ENCODE results near the gene RGS21.

RGS21 gene

GRCh38 chr1:192379554-192379953, 62.8 kb downstream of the RGS21 start:
- DNase-seq: no peak

- no peak for DNase-seq
Measured at GRCh38 chr1:192382758-192383157, 66.0 kb downstream of the RGS21 start.

DNA sequence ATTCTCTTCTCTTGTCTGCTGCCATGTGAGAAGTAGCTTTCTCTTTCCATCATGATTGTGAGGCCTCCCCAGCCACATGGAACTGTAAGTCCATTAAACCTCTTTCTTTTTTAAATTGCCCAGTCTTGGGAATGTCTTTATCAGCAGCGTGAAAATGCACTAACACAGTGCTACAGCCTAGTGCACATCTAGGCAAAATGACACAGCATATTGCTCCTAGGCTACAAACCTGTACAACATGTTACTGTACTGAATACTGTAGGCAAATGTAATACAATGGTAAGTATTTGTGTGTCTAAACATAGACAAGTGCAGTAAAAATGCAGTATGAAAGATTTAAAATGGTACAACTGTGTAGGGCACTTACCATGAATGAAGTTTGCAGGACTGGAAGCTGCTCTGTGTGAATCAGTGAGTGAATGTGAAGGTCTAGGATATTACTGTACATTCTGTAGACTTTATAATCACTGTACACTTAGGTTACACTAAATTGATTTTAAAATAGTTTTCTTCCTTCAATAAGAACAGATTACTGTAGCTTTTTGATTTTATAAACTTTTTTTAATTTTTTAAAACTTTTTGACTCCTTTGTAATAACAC, 69.4 kb downstream of the RGS21 start:
- no peak for DNase-seq

- no peak for DNase-seq
Measured at GRCh38 chr1:192395211-192395610, 78.4 kb downstream of the RGS21 start.

GRCh38 chr1:192395895-192396294, 79.1 kb downstream of the RGS21 start:
- no peak for DNase-seq

DNA sequence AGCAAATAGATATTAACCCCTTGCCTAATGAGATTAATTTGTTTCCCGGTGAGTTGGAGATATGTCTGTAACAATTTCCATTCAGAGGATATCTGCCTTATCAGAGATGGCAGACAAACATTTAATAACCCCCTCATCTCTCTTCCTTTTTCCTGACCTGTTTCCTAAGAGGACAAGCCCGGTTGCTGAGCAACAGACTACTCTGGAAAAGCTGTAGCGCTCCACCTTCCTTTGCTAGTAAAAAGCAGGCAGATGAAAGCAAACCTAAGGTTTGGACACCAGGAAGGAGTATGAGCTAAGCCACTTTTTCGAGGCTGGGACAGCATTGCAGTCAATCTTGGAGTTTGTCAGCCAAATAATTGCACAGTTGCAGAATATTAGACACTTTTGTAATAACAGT, 82.4 kb downstream of the RGS21 start:
- no peak for DNase-seq

- no peak for DNase-seq
Measured at GRCh38 chr1:192401825-192402224, 85.0 kb downstream of the RGS21 start.

DNA sequence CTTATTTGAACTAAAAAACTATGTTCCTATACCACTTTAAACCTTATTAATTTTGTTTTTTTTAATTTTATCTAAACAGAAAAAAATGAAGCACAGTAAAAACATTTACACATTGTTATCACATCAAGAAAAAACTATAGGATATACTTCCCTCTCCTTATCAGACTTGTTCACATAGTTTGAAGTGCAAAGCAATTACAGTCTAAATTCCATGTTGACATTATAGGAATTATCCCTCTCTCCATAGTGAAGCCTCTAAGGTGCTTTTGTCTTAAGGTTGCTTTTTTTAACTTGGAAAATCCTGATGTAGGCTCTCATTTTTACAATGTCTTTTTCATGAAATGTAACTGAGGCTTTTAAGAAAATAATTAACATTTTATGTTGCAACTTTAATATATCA, 85.8 kb downstream of the RGS21 start:
- DNase-seq: no peak

GRCh38 chr1:192407206-192407605, 90.4 kb downstream of the RGS21 start:
- DNase-seq: no peak
